HG02798 (cell line): ENCODE measurements around the gene SPACA4.
A peak's percentile ranks its signal among the peaks of the same experiment; 100 is the strongest.

Experiments
- ATAC-seq: cut with Tn5 transposase; IDR thresholded peaks from one replicate; pipeline ENCODE4 v1.9.1; 2021; ENCODE audit warnings: mild to moderate bottlenecking; ENCODE audit not compliant: unreplicated experiment, poor library complexity

Gene SPACA4

DNA sequence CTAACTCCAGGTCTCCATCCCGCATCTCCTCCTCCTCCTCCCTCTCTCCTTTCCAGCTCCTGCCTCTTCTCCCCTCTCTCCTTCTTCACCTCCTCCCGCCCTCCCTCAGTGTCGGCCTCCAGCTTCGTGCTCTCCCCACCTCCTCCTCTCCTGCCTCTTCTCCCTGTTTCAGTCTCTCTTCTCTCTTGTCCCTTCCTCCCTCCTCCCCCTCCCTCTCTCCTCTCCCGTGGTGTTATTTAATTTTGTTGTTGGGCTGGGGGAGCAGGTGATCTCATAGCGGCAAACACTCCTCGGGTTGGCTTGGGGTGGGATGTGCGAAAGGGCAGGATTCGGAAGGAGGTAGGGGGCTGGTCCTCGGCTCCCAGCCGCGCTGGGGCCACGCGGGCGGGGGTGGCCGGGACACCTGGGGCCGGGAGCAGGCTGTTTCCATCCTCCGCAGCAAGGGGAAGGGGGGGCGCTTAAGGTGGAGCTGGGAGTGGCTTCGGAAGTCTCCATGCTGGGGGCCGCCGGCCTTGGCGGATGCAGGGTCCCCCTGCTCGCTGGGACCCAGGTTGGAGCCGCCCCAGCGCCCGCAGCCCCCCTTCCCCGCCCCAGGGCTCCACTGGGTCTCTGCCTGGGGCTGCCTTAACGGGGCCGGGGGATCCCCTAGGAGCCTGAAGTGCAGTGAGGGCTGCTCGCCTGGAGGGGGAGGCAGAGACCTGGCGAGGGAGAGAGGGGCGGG lies 39.6 kb downstream of the SPACA4 start, which contains the start of gene CA11:
Gene CA11 (minus strand): TSS at position 187 of the 721 bp plus-strand sequence. CDS start 555 bp downstream, outside the sequence.
- peak; percentile 88 for ATAC-seq

DNA sequence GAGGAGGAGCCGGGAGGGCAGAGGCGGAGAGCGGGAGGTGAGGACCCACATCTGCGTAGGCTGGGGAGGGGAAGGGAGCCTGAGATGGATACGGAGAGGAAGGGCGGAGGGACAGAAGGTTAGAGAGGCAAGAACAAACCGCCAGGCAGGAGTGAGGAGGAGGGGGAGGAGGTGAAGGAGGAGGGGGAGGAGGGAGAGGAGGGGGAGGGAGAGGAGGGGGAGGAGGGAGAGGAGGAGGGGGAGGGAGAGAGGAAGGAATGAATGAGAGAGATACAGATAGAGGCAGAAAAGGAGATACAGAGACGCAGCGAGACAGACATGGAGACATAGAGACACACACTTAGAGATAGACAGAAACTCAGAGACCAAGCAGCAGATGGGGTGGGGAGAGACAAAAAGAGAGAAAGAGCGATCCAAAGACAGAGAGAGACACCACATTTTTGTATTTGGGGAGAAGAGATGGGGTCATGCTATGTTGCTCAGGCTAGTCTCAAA lies 40.2 kb downstream of the SPACA4 start:
- ATAC-seq = no peak

DNA sequence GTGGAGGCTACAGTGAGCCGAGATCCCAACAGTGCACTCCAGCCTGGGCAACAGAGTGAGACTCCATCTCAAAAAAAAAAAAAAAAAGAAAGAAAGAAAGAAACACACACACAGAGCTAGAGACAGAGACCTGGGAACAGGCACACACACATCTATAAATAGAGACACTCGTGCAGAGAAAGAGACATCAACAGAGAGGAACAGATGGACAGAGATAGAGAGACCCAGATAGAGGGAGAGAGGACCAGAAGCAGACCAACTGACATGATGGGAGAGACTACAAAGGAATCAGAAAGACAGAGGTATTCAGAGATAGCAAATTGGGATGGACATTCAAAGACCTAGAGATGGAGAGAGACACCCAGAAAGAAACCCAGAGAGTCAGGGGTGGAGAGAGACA lies 41.6 kb downstream of the SPACA4 start:
- ATAC-seq = no peak

DNA sequence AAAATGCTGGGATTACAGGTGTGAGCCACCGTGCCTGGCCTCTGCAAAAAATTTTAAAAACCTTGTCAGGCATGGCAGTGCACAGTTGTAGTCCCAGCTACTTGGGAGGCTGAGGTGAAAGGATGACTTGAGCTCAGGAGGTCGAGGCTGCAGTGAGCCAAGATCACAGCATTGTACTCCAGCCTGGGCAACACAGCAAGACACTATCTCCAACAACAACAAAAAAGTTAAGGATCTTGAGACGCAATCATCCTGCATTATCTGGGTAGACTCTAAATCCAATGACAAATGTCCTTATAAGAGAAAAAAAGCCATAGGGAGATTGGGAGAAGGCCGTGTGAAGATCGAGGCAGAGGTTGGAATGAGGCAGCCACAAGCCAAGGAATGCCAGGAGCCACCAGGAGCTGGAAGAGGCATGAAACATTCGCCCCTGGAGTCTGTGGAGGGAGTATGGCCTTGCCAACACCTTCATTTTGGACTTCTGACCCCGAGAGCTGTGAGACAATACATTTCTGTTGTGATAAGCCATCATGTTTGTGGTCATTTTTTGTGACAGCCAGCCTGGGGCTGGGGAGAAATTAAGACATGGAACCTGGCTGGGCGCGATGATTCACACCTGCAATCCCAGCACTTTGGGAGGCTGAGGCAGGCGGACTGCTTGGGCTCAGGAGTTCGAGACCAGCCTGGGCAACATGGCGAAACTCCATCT lies 44.6 kb downstream of the SPACA4 start:
- no peak for ATAC-seq

DNA sequence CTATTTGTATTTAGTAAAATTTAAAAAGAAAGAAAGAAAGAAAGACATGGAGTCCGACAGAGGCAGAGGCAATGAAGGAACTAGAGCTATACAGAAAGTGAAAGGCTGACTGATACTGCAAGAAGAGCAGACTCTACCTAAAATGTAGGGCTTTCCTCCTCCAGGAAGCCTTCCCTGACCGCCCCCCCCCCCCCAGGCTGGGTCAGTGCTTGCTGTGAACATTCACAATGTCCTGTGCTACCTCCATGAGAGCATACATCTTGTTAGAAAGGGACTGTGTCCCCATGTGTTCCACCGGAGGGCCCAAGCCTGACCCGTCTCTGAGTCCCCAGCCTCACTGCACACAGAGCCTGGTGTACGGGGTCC lies 45.1 kb downstream of the SPACA4 start:
- no peak for ATAC-seq

DNA sequence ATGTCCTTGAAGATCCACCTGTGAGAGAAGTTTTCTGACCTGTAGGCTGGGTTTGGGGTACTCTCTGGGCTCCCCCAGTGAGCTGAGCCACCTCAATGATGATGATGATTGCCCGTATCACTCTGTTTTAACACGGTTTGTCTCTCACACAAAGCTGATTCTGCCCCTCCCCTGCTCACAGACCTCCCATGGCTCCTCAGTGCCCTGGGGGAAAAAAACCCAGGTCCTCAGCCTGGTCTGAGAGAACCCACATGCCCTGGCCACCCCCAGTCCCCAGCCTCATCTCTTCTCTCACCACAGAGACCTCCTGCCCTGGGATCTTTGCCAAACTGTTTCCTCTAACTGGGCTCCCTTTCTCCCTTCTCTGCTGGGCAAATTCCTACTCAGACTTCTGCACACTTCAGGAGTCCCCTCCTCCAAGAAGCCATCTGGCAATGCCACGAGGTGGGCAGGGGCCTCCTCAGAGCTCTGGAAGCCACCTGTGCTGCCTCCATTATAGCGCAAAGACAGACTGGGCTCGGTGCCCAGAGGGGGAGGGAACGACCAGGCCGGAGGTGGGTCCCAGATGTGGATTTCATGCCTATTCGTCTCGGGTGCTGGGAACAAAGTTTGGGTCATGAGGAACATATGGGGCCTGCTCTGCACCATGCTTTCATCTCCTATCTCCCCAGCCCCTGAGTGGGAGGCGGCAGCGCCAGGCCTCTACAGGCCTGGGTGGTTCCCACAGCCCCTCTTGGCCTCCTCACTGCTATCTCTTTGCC lies 47.9 kb downstream of the SPACA4 start:
- ATAC-seq = no peak

DNA sequence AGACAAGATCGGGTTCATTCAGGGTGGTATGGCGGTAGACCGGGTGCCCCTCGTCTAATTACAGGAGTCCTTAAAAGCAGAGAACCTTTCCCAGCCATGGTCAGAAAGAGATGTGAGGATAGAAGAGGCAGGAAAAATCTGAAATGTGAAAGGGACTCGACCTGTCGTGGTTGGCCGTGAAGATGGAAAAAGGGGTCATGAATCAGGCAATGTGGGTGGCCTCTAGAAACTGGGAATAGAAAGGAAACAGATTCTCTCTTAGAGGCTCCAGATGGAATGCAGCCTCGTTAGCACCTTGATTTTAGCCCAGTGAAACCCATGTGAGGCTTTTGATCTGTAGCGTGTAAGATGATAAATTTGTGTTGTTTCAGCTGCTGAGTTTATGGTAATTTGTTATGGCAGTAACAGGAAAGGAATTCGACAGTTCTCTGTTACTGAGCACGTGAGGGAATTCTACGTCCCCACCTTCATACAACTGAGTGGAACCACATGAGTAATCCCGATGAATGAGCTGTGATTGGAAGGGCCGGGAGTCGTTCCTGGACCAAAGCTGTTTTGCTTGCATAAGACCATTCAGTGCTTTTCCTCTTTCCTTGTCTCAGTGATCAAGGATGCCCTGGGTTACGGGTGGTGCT lies 50.4 kb downstream of the SPACA4 start:
- no peak for ATAC-seq
